Fibroblast of skin of back (primary cell): ENCODE measurements around the gene NCCRP1.

ENCODE experiments used
- DNase-seq: peaks from one replicate; pipeline ENCODE4 v3.0.0-alpha.2; 2013

The NCCRP1 gene

DNA sequence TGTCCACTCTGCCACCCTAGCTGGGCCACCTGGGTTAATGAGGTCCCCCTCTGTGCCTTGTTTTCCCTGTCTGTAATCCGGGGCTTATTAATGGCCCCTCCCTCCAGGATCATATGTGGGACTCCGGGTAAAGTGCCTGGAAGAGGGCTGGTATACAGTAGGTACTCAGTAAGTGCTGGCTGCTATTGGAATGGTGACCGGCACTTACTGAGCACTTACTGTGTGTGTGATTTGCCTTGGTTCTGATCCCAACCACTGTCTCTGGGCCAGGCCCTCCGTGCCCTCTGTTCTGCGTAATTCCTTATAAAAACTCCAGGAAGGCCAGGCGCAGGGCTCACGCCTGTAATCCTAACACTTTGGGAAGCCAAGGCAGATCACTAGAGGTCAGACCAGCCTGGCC, 30.9 kb upstream of the NCCRP1 start:
- no peak for DNase-seq

DNA sequence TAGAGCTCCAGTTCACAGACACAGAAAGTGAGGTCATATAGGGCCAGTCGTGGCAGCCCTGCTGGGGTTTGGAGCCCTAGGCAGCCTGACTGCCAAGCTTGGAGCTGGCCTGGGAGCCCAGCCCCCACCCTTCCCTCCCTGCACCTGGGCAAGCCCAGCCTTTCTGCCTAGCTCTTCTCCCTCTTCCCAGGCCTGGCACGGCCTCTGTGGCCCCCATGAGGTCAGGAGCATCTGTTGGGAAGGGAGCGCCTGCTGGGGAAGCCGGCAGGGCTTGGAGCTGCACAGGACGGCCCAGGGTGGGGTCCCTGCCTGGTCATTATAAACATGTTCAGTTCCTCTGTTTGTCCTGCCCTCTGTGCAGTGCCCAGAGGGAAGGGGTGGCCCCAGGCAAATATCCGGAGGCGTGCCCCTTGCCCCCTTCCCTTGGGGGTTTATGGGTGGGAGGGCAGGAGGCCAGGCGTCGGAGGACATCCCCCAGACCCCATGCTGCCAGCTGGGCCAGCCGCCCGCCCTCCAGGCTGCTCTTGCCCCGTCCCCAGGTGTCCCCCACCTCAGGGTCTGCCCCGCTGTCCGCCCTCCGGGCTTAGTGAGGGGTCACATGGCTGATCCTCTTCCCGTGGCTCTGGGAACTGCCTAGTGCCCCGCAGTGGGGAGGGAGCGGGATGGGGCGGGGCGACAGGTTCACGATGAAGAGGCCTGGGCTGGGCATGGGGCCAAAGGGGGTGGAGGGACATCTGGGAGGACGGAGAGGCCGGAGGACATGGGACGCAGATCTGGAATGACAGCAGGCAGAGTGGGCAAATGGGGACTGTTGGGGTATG, 30.0 kb upstream of the NCCRP1 start:
- no peak for DNase-seq

DNA sequence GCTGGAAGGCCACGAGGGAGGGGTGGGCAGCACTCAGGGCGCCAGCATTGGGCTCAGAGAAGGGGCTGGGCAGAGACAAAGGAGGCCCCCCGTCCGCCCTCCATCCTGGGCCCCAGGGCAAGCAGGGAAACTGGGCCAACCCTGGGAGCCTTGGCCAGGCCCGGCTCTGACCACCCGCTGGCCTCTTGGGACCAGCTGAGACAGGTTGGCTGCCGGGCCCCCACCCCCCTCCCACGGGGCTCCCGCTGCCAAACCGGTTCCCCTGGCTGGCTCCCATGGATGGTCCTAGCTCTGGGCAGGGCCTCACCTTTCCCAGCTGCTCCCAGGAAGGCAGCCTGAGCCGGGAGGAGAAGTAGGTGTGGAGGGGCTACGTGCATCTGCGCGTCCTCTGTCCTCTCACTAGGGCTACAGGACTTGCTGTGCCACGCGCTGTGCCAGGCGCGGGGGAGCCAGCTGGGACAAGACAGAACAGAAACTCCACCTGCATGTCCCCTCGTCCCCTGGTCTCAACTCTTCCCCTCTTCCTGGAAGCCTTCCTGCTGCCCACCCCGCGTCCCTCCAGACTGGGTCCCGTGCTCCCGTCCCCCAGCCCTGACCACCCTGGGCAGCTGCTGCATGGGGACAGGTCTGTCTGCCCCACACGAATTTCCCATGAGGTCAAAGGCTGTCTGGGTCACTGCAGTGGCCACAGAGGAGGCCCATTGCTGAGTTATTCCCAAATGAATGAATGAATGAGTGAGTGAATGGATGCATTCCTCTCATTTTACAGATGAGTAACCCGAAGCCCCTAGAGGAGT, 29.1 kb upstream of the NCCRP1 start:
- no peak for DNase-seq

DNA sequence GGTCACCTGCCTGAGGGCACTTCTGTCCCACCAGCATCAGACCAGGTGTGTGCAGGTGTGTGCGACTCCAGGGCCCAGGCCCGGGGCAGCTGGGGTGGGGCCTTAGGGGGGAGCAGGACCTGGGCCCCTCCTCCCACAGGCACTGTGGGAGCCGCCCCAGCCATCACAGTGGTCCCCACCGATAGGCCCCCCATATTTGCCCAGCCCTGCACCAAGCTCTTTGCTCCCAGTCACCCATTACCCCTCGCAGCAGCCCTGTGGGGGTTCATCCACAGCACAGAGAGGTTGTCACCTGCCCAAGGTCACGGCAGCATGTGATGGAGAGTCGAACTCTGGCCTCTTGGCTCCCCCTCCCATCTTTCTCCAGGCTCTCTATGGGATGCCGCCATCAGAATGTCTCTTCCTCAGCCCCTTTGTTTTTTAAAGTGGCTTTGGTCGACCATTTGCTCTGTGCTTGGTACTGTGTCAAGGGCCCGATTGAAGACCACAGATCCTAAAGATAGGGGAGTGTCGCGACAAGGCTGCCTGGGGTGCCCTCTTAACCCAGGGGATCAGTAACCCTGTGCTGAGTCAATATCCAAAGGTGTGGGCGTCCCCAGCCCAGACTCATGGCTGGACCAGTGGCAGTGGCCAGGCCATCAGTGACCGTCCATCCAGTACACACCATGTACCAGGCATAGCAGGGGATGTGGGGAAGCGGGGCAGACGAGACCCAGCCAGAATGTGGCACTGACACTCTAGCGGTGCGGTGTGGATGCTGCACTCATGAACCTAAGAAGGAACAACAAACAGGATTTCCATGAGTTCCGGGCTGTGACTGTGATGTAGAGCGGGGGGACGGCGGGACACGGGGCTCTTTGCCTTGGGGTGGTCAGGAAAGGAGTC, 28.3 kb upstream of the NCCRP1 start:
- DNase-seq, result no peak

DNA sequence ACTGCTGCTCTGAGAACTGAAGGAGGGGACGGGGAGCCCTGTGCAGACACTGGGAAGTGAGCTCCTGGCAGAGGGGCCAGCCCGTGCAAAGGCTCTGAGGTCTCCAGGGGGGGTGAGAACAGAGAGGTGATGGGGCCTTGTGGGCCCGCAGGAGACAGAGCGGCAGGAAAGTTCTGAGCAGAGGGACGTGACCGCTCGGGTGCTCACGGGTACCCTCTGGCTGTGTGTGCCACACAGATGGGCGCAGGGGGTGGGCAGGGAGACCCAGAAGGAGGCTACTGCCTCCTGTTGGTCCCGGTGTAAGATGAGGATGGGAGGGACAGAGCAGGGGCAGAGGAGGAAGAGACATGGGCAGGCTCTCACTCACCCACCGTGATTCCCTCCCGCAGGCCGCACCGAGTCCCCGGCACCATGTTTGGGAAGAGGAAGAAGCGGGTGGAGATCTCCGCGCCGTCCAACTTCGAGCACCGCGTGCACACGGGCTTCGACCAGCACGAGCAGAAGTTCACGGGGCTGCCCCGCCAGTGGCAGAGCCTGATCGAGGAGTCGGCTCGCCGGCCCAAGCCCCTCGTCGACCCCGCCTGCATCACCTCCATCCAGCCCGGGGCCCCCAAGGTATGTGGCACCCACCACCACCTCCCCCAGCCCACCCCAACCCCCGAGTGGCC, 27.5 kb upstream of the NCCRP1 start:
- no peak for DNase-seq

DNA sequence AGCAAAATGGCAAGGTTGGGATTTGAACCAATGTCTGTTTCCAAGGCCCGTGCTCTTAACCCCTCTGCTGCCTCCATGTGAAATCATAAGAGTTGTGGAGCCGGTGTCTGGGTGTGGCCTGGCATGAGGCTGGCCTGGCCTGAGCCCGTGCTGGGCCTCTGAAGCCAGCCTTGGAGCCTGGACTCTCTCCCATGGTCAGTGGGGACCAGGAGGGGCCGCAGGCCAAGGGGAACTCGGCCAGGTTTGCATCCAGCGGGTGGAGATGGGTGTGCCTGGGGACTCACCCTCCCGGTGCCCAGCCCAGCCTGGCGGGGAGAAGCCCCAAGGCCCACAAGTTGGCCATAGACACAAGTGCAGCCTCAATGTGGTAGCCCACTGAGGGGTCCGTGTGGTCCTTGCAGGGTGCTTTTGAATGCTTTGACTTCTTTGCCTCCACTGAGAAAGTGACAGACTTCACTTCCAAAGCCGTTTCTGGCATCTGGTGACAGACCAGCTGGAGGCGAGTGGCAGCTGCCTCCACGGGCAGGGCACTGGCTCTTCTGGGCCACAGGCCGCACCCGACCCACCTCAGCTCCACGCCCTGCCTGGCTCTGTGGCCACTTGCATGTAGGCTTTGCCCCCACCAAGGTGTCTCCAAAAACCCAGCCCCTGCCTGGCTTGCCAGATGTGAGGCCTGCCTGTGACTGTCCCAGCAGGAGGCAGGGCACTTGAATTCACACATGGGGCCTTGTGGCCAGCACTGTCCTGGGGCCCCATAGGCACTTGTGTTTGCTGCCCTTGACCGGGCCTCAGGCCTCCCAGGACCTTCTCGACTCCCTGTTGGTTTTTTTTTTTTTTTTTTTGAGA, 26.2 kb upstream of the NCCRP1 start:
- DNase-seq, result no peak

DNA sequence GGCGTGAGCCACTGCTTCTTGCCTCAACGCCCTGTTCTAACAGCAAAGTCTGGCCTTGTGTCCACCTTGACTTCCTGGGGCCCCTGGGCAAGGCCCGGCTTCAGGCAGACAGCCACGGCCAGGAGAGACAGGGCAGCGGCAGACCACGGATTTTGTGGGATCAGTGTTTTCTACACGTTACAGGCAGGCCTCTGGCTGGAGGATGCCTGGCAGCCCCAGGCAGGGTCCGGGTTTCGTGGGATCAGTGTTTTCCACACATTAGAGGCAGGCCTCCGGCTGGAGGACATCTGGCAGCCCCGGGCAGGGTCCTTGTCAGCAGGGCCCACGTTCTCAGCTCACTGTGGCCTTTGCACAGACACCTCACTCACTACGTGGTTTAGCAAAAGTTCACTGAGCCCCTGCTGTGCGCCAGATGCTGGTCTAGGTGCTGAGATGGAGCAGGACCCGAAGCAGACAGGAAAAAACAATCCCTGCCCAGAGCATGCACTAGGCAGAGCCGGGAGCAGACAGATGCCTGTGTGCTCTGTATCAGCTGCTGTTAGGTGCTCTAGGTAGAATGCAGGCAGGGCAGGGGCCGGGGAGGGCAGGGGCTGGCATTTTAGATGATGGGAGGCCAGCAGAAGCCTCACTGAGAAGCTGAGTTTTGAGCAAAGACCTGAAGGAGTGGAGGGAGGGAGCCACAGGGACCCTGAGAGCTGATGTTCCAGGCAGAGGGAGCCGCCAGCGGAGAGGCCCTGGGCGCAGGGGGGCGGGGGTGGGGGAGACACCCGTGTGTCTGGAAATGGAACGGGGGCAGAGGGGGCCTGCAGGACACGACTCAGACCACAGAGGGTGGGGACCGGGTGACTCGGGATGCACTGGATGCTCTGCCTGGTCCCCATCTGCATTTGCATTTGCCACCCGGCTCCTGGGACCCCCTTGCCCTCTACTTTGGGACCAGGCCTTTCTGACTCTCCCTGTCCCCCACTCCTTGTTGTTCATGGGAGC, 25.0 kb upstream of the NCCRP1 start:
- no peak for DNase-seq

DNA sequence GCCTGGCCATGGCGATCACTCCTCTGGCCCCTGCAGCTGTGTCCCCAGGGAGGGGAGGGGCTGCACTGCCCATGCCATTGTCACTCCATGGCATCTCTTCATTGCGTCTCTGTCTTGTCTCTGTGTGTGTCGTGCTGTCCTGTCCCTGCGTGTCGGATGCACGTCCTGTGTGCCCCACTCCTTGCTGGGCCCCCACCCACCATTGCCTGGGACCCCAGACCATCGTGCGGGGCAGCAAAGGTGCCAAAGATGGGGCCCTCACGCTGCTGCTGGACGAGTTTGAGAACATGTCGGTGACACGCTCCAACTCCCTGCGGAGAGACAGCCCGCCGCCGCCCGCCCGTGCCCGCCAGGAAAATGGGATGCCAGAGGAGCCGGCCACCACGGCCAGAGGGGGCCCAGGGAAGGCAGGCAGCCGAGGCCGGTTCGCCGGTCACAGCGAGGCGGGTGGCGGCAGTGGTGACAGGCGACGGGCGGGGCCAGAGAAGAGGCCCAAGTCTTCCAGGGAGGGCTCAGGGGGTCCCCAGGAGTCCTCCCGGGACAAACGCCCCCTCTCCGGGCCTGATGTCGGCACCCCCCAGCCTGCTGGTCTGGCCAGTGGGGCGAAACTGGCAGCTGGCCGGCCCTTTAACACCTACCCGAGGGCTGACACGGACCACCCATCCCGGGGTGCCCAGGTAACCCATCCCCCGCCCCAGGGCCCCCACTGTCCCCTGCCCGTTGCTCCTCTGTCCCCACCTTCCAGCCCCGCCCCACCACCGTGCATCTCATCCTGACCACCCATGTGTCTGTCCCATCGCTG, 23.9 kb upstream of the NCCRP1 start:
- no peak for DNase-seq

DNA sequence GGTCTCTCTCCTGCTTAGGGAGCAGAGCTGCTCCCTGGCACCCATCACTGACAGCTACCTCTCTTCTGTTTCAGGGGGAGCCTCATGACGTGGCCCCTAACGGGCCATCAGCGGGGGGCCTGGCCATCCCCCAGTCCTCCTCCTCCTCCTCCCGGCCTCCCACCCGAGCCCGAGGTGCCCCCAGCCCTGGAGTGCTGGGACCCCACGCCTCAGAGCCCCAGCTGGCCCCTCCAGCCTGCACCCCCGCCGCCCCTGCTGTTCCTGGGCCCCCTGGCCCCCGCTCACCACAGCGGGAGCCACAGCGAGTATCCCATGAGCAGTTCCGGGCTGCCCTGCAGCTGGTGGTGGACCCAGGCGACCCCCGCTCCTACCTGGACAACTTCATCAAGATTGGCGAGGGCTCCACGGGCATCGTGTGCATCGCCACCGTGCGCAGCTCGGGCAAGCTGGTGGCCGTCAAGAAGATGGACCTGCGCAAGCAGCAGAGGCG, 23.2 kb upstream of the NCCRP1 start:
- DNase-seq, result no peak

DNA sequence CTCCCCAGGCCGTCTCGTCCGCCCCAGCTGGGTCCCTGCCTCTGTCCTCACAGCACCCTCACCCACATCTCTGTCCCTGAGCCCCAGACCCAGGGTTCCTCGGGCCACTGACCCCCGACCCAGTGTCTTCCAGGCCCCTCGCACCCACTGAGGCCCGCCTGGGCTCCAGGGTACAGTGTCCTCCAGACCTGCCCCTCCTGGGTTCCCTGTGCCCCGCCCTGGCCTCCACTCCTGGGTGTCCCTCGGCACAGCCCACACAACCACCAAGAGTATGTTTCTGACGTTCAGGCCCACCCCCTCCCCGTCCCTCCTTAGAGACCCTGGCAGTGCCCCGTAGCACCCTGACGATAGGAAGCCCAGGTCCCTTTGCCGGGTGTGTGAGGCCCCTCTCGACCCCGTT, 22.6 kb upstream of the NCCRP1 start:
- DNase-seq, result no peak

DNA sequence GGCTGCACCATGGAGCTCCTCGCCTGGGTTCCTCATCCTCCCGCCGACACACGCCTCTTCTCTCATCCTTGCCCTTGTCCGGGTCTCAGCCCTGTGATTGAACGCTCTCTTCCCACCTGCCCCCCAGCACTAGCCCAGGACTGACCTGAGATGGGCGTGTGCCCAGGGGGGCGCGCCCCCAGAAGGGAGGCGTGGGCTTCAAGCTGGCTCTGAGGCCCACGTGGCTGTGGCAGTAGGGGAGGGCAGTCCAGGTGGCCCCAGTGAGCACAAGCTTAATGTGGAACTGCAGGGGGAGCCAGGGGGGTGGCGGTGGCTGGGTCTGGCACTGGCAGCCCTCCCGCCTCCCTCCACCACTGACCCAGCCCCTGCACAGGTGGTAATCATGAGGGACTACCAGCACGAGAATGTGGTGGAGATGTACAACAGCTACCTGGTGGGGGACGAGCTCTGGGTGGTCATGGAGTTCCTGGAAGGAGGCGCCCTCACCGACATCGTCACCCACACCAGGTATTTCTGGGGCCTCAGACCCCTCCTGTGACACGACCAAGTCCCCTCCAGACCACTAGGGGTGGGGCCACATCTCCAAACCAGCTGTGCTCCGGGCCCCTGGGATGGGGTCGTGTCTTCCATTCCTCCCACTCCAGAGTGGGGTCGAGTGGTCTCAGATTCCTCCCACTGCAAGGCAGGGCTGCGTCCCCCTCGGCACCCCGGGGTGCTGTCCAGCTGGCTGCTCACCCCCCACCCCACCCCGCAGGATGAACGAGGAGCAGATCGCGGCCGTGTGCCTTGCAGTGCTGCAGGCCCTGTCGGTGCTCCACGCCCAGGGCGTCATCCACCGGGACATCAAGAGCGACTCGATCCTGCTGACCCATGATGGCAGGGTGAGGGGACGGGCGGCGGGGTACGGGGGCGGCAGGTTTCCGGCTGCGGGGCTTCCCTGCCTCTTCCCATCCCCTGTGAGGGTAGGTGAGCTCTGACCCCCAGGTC, 21.9 kb upstream of the NCCRP1 start:
- DNase-seq, result no peak

DNA sequence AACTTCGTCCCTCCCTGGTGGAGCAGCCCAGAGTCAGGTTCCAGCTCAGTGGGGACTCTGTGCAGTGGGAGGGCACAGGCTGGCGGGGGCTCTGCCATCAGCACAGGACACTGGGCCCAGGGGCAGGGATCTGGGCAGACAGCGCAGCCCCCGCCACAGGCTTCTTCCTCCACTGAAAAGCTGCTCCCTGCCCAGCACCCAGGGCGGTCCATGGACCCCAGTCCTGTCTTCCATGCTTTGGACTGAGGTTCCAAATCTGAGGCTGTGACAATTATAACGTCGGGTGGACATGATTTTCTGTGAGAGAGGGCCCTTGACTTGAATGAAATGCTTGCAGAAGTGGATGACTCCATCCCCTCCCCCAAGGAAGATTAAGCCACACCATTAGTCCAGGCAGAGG, 21.2 kb upstream of the NCCRP1 start:
- no peak for DNase-seq

DNA sequence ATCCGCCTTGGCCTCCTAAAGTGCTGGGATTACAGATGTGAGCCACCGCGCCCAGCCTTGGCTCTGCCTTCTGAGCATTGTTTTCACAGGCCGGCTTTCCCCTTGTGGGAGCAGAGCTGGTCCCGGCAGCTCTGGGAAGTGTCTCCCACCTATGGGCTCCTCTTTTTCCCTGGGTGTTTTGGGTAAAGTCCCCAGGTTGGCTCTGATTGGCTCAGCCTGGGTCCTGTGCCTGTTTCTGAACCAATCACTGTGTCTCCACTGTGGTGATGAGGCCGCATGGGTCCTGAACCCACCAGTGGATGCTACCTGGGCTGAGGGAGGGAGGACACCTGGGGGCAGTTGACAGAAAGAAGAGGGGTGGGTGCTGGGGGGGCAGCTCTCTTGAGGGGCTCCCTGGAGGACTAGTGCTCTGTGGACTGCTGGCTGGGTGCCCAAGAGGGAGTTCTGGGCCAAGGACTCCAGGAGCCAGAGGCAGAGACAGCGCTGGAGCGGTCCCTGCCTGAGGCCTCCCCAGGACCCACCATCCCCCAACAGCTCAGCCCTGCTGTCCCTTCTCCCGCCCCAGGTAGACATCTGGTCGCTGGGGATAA, 19.6 kb upstream of the NCCRP1 start:
- no peak for DNase-seq

DNA sequence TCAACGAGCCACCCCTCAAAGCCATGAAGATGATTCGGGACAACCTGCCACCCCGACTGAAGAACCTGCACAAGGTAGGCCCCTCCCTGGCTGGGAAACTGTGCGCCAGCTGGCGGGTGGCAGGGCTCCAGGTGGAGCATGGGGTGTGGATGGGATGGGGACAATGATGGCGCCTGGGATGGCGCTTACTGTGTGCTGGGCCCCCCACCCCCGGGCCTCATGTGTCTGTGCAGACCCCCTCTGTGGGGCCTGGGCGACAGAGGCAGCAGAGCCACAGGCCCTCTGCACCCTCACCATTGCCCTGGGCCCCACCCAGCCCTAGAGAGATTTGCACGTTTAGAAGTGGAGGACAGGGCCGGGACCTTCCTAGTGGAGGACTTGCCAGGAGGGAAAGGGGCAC, 19.0 kb upstream of the NCCRP1 start:
- no peak for DNase-seq

DNA sequence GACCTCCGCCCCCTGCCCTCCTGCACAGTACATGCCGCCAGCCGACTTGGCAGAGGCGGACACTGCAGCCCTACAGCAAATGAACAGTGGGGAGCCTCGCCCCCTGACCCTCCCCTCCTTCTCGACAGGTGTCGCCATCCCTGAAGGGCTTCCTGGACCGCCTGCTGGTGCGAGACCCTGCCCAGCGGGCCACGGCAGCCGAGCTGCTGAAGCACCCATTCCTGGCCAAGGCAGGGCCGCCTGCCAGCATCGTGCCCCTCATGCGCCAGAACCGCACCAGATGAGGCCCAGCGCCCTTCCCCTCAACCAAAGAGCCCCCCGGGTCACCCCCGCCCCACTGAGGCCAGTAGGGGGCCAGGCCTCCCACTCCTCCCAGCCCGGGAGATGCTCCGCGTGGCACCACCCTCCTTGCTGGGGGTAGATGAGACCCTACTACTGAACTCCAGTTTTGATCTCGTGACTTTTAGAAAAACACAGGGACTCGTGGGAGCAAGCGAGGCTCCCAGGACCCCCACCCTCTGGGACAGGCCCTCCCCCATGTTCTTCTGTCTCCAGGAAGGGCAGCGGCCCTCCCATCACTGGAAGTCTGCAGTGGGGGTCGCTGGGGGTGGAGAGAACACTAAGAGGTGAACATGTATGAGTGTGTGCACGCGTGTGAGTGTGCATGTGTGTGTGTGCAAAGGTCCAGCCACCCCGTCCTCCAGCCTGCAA, 18.3 kb upstream of the NCCRP1 start:
- no peak for DNase-seq

DNA sequence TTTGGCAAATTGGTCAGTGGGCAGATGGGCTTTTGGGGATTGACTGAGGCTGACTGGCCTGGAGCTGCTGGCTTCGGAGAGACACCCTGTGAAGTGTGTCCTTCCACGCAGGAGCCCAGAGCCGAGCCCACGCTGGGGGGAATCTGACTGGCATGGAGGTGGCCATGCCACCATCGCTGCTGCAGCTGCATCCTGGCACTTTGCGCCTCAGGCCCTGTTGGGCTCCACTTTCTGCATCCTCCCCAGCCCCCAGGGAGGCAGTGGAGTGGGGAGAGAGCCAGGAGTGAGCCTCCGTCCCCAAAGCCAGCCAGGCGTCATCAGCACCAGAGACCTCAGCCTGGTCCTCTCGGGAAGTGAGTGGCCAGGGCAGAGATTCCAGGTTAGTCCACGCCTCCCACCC, 17.0 kb upstream of the NCCRP1 start:
- no peak for DNase-seq

DNA sequence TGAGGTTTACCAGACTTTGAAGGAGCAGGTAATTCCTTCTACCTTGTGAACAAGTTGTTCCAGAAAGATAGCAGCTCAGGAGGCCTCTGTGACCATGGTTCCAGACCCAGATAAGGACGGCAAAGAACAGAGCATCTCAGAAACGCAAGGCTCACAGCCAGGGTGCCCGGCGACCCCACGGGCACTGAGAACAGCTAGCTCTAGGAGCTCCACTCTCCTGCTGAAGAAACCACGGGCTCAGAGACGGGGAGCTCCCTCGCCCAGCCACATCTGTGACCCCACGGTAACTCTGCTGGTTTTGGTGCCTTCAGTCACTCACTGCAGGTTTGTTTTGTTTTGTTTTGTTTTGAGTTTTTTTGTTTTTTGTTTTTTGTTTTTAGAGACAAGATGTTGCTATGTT, 16.0 kb upstream of the NCCRP1 start:
- no peak for DNase-seq
